HUES6 (cell line): ENCODE results near the gene EMILIN2.

Experiments used
- H3K27ac ChIP-seq: 2 replicates; pipeline ENCODE4 v1.7.0; 2013; ENCODE audit warnings: low read depth, mild to moderate bottlenecking, low read length, inconsistent platforms
- H3K27me3 ChIP-seq: 2 replicates; pipeline ENCODE4 v1.6.1; 2013; ENCODE audit warnings: low read length; ENCODE audit not compliant: control insufficient read depth, insufficient read depth
- H3K36me3 ChIP-seq: 2 replicates; pipeline ENCODE4 v1.6.1; 2013; ENCODE audit warnings: low read length; ENCODE audit not compliant: control insufficient read depth, insufficient read depth
- H3K4me1 ChIP-seq: 2 replicates; pipeline ENCODE4 v1.6.1; 2013; ENCODE audit warnings: low read length; ENCODE audit not compliant: control insufficient read depth, insufficient read depth
- H3K4me3 ChIP-seq: 2 replicates; pipeline ENCODE4 v1.5.1; 2013; ENCODE audit warnings: low read depth, low read length
- H3K9ac ChIP-seq: one replicate; pipeline ENCODE4 v1.6.1; 2013; ENCODE audit warnings: mild to moderate bottlenecking, low read length
- H3K9me3 ChIP-seq: 2 replicates; pipeline ENCODE4 v1.6.1; 2013; ENCODE audit warnings: low read depth, low read length; ENCODE audit not compliant: control insufficient read depth, insufficient read depth

The EMILIN2 gene

DNA sequence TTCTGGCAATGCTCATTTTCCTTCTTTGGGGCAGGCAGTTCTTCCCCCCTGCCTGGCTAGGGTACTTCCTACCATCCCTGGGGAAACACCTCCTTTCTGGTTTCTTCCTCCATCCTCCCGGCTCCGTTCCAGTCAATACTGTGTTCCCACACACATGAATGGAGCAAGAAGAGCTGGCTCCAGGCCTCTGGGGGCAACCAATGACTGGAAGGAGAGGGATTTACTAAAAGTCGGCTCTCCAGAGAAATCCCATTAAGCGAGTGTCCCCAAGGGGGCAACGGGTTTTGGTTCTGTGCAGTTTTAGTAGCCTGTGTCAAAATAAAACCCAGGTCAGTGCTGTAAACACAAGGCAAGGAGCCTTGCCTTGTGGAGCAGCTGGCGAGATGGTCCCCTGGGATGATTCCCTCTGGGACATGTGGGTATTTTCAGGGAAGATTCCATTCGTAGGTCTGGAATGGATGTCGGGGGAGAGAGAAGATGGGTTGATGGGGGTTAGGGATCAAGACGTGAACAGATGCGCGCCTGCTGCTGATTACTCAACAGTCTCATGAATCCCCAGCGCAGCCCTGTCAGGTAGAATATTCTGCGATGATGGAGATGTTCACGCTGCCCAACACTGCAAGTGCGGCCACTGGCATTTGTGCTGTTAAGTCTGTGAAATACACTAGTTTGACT is 32.0 kb downstream of the EMILIN2 start:
- H3K9ac ChIP-seq, result no peak overlapping the region
- peaks cover 12% of the 10 kb centered on the region; the same call in 1 of the 2 replicates for H3K4me1 ChIP-seq
- no peak overlapping the region for H3K4me3 ChIP-seq
- no peaks in the 10 kb centered on the region for H3K27me3 ChIP-seq
- no peak overlapping the region for H3K27ac ChIP-seq
- no peaks in the 10 kb centered on the region for H3K36me3 ChIP-seq
- no peaks in the 10 kb centered on the region for H3K9me3 ChIP-seq

DNA sequence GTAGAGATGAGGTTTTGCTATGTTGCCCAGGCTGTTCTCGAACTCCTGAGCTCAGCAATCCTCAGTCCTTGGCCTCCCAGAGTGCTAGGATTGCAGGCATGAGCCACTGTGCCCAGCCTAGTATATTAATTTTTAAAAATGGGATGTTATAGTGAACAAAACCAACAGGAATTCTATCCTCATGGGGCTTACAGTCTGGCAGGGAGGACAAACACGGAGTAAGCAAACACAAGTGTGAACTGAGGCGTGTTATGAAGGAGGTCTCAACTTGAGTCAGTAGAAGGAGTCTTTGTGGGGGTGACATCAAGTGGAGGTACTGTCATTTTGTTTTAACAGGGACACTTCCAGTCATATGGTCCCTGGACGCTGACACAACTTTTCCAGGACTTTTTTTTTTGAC is 33.1 kb downstream of the EMILIN2 start:
- no peak overlapping the region for H3K9ac ChIP-seq
- H3K4me1 ChIP-seq, result peaks cover 12% of the 10 kb centered on the region; the same call in 1 of the 2 replicates
- H3K27me3 ChIP-seq, result no peaks in the 10 kb centered on the region
- no peak overlapping the region for H3K4me3 ChIP-seq
- H3K9me3 ChIP-seq, result no peaks in the 10 kb centered on the region
- H3K27ac ChIP-seq, result no peak overlapping the region
- no peaks in the 10 kb centered on the region for H3K36me3 ChIP-seq

DNA sequence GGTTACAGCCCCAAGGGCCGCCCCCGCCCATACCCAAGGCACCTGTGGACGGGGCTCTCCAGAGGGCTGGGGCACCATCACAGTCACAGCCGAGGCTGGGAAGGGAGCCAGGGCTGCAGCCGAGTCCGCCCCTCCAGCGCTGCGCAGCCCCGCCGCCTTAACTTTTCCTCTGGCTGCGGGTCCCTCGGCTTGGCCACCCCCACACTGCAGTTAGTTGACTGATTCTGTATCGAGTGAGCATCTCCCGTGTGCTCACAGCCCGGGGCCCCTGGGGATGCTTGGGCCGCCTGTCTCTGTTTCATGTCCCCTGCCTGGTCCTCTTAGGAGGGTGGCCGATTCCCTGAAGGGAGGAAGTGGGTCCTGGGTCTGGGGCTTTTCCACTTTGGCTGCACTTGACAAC is 33.7 kb downstream of the EMILIN2 start:
- Histone ChIP-seq H3K4me3 (no peak overlapping the region), H3K27me3 (no peaks in the 10 kb centered on the region), H3K27ac (no peak overlapping the region), H3K9ac (no peak overlapping the region), H3K4me1 (peaks cover 12% of the 10 kb centered on the region; the same call in 1 of the 2 replicates), H3K36me3 (no peaks in the 10 kb centered on the region), H3K9me3 (no peaks in the 10 kb centered on the region)

DNA sequence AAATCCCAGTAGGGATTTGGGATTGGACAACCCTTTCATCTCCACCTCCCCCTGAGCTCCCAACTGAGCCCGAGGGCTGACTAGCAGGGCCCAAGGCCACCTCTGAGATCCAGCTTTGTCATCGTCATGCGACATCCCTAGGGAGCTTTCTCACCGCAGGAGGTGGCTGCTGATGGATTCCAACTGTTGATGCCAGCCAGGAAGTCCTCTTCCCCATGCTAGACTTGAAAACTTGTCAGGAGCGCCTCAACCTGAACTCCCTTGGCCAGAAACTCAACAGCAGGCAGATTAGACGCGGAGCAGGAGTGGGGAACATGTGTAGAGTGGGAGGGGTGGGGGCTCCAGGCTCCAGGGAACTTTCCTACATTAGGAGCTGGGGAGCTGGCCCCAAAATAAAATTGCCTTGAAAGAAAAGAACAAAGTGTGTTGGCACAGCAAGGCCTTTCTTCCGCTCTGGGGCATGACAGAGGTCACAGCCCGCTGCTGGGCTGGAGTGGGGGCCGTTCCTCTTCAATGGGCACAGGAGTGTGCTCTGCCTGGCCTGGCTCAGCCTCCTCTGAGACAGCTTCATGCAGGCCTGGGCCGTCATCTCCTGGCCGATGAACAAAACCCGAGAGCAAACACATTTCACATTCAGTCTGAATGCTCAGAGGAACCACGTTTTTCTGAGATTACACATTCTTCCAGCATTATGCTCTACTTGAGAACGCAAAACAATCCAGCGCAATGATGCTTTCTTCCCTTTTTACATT is 34.5 kb downstream of the EMILIN2 start:
- Histone ChIP-seq H3K4me1 (peaks cover 12% of the 10 kb centered on the region; the same call in 1 of the 2 replicates), H3K36me3 (no peaks in the 10 kb centered on the region), H3K9ac (no peak overlapping the region), H3K27me3 (no peaks in the 10 kb centered on the region), H3K9me3 (no peaks in the 10 kb centered on the region), H3K27ac (no peak overlapping the region), H3K4me3 (no peak overlapping the region)

DNA sequence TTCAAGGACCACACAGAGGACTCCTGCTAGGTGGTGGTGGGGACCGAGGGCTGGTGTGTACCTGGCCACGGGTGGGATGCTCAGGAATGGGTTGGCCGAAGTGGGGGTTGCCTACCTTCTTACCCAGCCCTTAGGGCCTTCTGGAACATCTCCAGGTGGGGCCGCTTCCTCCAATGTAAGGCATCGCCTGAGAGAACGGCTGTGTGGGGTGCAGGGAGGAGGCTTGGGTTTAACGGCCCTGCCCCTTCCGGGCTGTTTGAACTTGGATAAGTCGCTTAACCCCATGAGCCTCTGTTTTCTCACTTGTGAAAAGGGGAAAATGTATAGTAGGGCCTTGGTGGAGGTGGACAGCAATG is 35.0 kb downstream of the EMILIN2 start:
- H3K27ac ChIP-seq, result no peak overlapping the region

DNA sequence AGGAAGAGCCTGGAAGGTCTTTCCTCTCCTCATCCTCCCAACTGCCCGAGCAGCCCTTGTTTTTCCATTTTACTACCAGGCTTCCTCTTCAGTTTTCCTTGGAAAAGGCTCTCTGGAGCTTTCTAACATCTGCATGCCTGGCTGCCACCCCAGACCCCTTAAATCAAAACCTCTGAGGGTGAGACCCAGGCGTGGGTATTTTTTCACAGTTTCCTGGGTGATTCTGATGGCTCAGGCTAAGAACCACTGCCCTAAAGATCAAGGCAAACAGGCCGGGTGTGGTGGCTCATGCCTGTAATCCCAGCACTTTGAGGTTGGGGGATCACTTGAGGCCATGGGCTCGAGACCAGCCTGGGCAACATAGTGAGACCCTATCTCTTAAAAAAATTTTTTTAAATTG is 35.4 kb downstream of the EMILIN2 start:
- Histone ChIP-seq H3K27ac (no peak overlapping the region), H3K4me3 (no peak overlapping the region), H3K27me3 (no peaks in the 10 kb centered on the region), H3K36me3 (no peaks in the 10 kb centered on the region), H3K9ac (no peak overlapping the region), H3K9me3 (no peaks in the 10 kb centered on the region), H3K4me1 (peaks cover 12% of the 10 kb centered on the region; the same call in 1 of the 2 replicates)

More for the DNA sequence above, 35.0 kb downstream of the EMILIN2 start:
- H3K4me3 ChIP-seq, result no peak overlapping the region
- no peaks in the 10 kb centered on the region for H3K36me3 ChIP-seq
- no peak overlapping the region for H3K9ac ChIP-seq
- no peaks in the 10 kb centered on the region for H3K9me3 ChIP-seq
- peaks cover 12% of the 10 kb centered on the region; the same call in 1 of the 2 replicates for H3K4me1 ChIP-seq
- no peaks in the 10 kb centered on the region for H3K27me3 ChIP-seq

DNA sequence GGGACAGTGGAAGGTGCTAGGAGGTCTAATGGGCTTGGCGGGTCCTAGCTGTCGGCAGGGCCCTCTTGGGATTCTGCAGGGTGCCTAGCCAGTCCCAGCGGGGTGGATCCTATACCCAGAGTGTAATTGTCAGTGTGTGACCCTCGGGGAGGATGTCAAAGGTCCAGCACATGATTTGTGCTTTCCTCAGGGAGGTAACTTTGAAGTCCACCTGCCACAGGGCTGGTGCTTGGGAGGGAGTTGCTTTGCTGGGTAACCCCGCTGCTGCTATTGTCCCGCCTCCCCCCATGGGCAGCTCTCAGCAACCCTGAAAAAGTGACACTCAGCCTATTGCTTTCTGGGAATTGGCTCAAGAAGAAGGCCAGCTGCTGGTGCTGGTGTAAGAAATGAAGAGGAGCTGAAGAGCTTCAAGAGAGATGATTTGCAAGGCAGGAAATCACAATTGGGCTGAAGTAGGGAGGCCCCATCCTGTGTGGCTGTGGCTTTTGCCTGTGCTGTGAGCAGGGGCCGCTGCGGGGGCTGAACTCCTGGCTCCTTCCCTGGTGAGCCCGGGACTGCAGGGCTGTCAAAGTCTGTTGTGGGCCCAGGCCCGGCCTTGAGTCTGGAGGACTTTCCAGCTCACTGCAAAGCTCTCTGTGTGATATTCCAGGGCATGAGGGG is 36.4 kb downstream of the EMILIN2 start:
- Histone ChIP-seq H3K36me3 (no peaks in the 10 kb centered on the region; the same call in 1 of the 2 replicates), H3K27me3 (no peaks in the 10 kb centered on the region), H3K9me3 (no peaks in the 10 kb centered on the region), H3K9ac (no peak overlapping the region), H3K4me3 (no peak overlapping the region), H3K27ac (no peak overlapping the region), H3K4me1 (peaks cover 12% of the 10 kb centered on the region; the same call in 1 of the 2 replicates)

DNA sequence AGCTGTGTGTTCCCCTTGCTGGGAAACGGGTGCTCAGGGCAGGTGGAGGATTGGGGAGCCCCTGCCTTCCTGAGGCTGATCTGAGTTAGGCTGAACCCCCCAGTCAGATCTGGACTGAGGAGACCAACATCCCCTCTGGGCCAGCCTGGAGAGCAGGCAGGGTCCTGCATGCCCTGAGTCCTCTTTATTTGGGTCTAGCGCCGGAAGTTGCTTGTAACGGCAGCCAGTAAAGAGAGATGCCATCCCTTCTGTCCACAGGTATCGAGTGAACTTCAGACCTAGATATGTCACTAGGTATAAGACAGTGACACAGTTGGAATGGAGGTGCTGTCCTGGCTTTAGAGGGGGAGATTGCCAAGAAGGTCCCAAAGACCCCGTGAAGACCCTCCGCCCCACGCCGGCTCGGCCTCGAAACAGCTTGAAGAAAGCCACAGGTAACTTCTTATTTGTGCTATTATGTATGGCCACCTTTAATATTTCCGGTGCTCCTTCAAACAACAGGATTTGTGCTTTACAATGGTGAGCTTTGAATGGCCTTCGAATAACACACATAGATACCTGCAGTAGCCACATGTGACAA is 38.0 kb downstream of the EMILIN2 start:
- Histone ChIP-seq H3K4me1 (peaks cover 12% of the 10 kb centered on the region; the same call in 1 of the 2 replicates), H3K9me3 (no peaks in the 10 kb centered on the region), H3K4me3 (no peak overlapping the region), H3K27ac (no peak overlapping the region), H3K27me3 (no peaks in the 10 kb centered on the region), H3K36me3 (no peaks in the 10 kb centered on the region; the same call in 1 of the 2 replicates), H3K9ac (no peak overlapping the region)

DNA sequence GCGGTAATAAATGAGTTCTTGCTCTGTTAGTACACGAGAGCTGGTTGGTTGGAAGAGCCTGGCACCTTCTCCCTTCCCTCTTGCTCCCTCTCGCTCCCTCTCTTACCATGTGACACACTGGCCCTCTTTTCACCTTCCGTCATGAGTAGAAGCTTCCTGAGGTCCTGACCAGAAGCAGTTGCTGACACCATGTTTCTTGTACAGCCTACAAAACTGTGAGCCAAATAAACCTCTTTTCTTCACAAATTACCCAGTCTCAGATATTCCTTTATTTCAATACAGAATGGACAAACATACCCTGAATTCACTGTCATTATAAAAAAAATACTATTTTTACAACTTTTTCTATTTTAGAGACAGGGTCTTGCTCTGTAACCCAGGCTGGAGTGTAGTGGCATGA is 40.7 kb downstream of the EMILIN2 start:
- H3K4me1 ChIP-seq, result peaks cover 5% of the 10 kb centered on the region; the same call in 1 of the 2 replicates
- peaks cover 13% of the 10 kb centered on the region; the same call in 1 of the 2 replicates for H3K36me3 ChIP-seq
- H3K27me3 ChIP-seq, result no peaks in the 10 kb centered on the region
- H3K9me3 ChIP-seq, result no peaks in the 10 kb centered on the region
- no peak overlapping the region for H3K4me3 ChIP-seq
- H3K27ac ChIP-seq, result no peak overlapping the region
- no peak overlapping the region for H3K9ac ChIP-seq

DNA sequence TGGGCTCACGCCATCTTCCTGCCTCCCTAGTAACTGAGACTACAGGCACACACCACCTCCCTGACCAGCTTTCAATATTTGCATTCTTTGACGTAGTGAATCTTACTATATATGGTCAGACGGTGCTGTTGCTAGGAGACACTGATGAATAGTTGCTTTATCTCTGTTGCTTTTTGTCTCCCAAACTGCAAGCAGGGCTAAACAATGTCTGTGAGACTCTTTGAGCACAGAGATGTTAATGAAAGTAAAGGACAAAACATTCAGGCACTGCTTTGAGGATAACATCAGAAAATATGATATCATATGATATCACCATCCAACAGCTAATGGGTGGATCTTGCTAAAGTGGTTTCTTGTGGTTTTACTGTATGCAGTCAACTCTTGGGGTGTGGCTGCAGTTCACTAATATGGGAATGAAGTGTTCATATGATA is 43.0 kb downstream of the EMILIN2 start:
- peaks cover 13% of the 10 kb centered on the region; the same call in 1 of the 2 replicates for H3K36me3 ChIP-seq
- no peak overlapping the region for H3K9ac ChIP-seq
- H3K27ac ChIP-seq, result no peak overlapping the region
- no peak overlapping the region for H3K4me3 ChIP-seq
- peaks cover 11% of the 10 kb centered on the region; the same call in 1 of the 2 replicates for H3K4me1 ChIP-seq
- no peaks in the 10 kb centered on the region for H3K9me3 ChIP-seq
- H3K27me3 ChIP-seq, result no peaks in the 10 kb centered on the region
